ENCODE results near the gene TRIO. TPM values are rescaled to one million over a fixed set of nuclear protein-coding genes. Genes with fewer than 3 reads are reported as not detected.

The TRIO gene
- total and polyA plus RNA-seq, 2 of the 8 experiments (the other 6 are each of a cell fraction or from before 2014, with no cell fraction given) = 35.1 to 69.1 TPM

GRCh38 chr5:14263699-14264098 is 120.6 kb downstream of the TRIO start (continued):
- no peak for TF ChIP-seq CTCF (IDR thresholded peaks at IDR 0.05; ENCODE audit: control extremely low read depth in 1 of 3, insufficient read depth in 1 of 3, low read depth in 1 of 3, low read length in 3 of 3)
- no peak for TF ChIP-seq YY1 (IDR thresholded peaks at IDR 0.05; ENCODE audit: low read depth, low read length)
- no peak for TF ChIP-seq BACH1 (IDR thresholded peaks at IDR 0.05; ENCODE audit: low read length)
